SU-DHL-6 (cell line): ENCODE measurements around the gene MS4A6A.
"Not testable (repeated sequence)": the region's sequence is repeated elsewhere in the genome, so short reads cannot be mapped to it uniquely, and the experiment has no call there.

ENCODE experiments used
- H2AFZ ChIP-seq: fragments of 200-600 bp; sonication (generic); 2 replicates; pipeline ENCODE4 v1.6.1; 2014; ENCODE audit warnings: low read depth, mild to moderate bottlenecking, moderate library complexity, mixed read lengths, antibody characterized with exemption, low read length; ENCODE audit not compliant: severe bottlenecking
- H3F3A ChIP-seq: fragments of 200-600 bp; shearing (Covaris generic); 2 replicates; pipeline ENCODE4 v1.6.0; 2016; ENCODE audit warnings: antibody characterized with exemption, mild to moderate bottlenecking; ENCODE audit not compliant: insufficient read depth
- H3K27ac ChIP-seq: fragments of 200-600 bp; sonication (generic); 2 replicates; pipeline ENCODE4 v1.5.1; 2016; ENCODE audit warnings: low read depth, mild to moderate bottlenecking, low read length, moderate library complexity, mixed read lengths
- H3K27me3 ChIP-seq: fragments of 200-600 bp; sonication (generic), shearing (Covaris generic); 2 replicates; pipeline ENCODE4 v1.6.0; 2014; ENCODE audit warnings: mild to moderate bottlenecking, low read length
- H3K36me3 ChIP-seq: fragments of 200-600 bp; sonication (generic); 2 replicates; pipeline ENCODE4 v1.6.1; 2014; ENCODE audit warnings: mild to moderate bottlenecking, low read length, mixed read lengths
- H3K4me2 ChIP-seq: fragments of 300-600, 200-600 bp; shearing (Covaris generic), sonication (generic); 2 replicates; pipeline ENCODE4 v1.6.0; 2014; ENCODE audit warnings: low read length, low read depth, mild to moderate bottlenecking; ENCODE audit not compliant: poor library complexity, severe bottlenecking
- H3K4me3 ChIP-seq: fragments of 200-600 bp; sonication (generic); 2 replicates; pipeline ENCODE4 v1.5.1; 2014; ENCODE audit warnings: antibody characterized with exemption, low read length, mild to moderate bottlenecking, mixed read lengths; ENCODE audit not compliant: insufficient read depth, poor library complexity, severe bottlenecking
- H3K79me2 ChIP-seq: fragments of 200-600 bp; sonication (generic); 2 replicates; pipeline ENCODE4 v1.6.1; 2014; ENCODE audit warnings: mild to moderate bottlenecking, low read length, moderate library complexity; ENCODE audit not compliant: insufficient read depth
- H3K9ac ChIP-seq: fragments of 200-600 bp; sonication (generic); 2 replicates; pipeline ENCODE4 v1.7.0; 2014; ENCODE audit warnings: mild to moderate bottlenecking, low read length
- H3K9me2 ChIP-seq: fragments of 200-600 bp; sonication (generic); replicated peaks from 2 replicates; pipeline ENCODE4 v1.6.1; 2014; ENCODE audit warnings: low read length; ENCODE audit not compliant: insufficient read depth
- H3K9me3 ChIP-seq: fragments of 200-600 bp; sonication (generic); 2 replicates; pipeline ENCODE4 v1.6.1; 2014; ENCODE audit warnings: low read length, mixed read lengths; ENCODE audit not compliant: insufficient read depth
- H4K20me1 ChIP-seq: fragments of 200-600 bp; sonication (generic); 2 replicates; pipeline ENCODE4 v1.6.1; 2014; ENCODE audit warnings: low read depth, mild to moderate bottlenecking, antibody characterized with exemption, low read length, moderate library complexity, mixed read lengths
- EZH2phosphoT487 ChIP-seq: fragments of 200-600 bp; sonication (generic), shearing (Covaris generic); conservative IDR thresholded peaks from 2 replicates; pipeline ENCODE4 v1.6.1; 2018; ENCODE audit warnings: mild to moderate bottlenecking, antibody characterized with exemption, low read length, moderate library complexity, mixed read lengths
- TF ChIP-seq, protein P1 (sequence below): fragments of 200-600 bp; sonication (generic); IDR thresholded peaks from one replicate; pipeline ENCODE4 v1.5.1; 2017; ENCODE audit warnings: antibody characterized with exemption, mild to moderate bottlenecking, low read length, moderate library complexity; ENCODE audit not compliant: insufficient read depth, poor library complexity, severe bottlenecking

MS4A6A gene

DNA sequence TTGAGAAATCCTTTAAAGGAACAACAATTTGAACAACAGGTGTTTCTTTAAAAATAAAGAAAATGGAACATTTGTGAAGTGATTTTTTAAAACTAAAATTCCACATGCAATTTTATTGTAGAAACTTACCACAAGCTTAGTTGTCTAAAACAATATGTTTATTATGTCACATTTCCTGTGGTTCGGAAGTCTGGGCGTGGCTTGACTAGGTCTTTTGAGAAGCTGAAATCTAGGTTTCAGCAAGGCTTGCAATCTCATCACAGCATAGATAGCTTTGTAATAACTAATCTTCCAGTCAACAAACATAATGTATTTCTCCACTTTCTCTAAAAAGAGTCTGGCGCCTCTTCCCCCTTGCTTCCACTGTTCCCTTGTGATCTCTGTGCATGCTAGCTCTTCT, 27.0 kb downstream of the MS4A6A start:
- Histone ChIP-seq H2AFZ (no peak overlapping the region), H3K9me3 (no peaks in the 10 kb centered on the region), H3K36me3 (no peaks in the 10 kb centered on the region), H3K4me3 (no peak overlapping the region), H3K9me2 (no peaks in the 10 kb centered on the region), H3K27me3 (no peaks in the 10 kb centered on the region), H3K27ac (no peak overlapping the region), H3K79me2 (no peaks in the 10 kb centered on the region), H3F3A (no peaks in the 10 kb centered on the region), H4K20me1 (no peaks in the 10 kb centered on the region), H3K9ac (no peak overlapping the region), H3K4me2 (no peak overlapping the region)
- no peak for TF ChIP-seq EZH2phosphoT487
- TF ChIP-seq, protein P1, sequence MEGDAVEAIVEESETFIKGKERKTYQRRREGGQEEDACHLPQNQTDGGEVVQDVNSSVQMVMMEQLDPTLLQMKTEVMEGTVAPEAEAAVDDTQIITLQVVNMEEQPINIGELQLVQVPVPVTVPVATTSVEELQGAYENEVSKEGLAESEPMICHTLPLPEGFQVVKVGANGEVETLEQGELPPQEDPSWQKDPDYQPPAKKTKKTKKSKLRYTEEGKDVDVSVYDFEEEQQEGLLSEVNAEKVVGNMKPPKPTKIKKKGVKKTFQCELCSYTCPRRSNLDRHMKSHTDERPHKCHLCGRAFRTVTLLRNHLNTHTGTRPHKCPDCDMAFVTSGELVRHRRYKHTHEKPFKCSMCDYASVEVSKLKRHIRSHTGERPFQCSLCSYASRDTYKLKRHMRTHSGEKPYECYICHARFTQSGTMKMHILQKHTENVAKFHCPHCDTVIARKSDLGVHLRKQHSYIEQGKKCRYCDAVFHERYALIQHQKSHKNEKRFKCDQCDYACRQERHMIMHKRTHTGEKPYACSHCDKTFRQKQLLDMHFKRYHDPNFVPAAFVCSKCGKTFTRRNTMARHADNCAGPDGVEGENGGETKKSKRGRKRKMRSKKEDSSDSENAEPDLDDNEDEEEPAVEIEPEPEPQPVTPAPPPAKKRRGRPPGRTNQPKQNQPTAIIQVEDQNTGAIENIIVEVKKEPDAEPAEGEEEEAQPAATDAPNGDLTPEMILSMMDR, result no peak

DNA sequence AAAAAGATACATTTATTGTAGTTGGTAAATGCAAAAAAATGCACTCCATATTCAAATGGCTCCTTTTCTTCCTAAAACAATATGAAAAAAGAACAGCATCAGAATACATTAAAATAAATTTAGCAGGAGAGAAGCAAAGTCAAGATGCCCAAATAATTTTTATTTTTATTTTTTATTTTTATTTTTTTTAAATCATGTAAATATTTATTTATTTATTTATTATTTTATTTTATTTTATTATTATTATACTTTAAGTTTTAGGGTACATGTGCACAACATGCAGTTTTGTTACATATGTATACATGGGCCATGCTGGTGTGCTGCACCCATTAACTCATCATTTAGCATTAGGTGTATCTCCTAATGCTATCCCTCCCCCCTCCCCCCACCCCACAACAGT, 30.2 kb downstream of the MS4A6A start:
- not testable (repeated sequence) for H3F3A ChIP-seq, H3K4me2 ChIP-seq, H4K20me1 ChIP-seq, H3K9ac ChIP-seq, H3K4me3 ChIP-seq, H3K9me3 ChIP-seq, H3K79me2 ChIP-seq, H3K27me3 ChIP-seq, H3K27ac ChIP-seq, H3K36me3 ChIP-seq, H2AFZ ChIP-seq, H3K9me2 ChIP-seq

DNA sequence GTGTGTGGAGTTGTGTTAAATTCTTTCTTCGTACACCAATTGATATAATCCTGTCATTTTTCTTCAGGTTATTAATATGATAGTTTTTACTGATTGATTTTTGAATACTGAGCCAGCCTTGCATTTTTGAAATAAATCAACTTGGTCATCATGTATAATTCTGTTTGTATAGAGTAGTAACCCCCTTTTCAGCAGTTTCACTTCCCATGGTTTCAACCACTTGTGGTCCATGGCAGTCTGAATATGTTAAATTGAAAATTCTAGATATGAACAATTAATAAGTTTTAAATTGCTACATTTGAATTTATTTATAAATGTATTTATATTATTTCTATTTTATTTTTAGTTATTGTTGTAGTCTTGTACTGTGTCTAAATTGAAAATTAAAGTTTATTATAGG, 32.6 kb downstream of the MS4A6A start:
- H3F3A ChIP-seq, result no peaks in the 10 kb centered on the region
- H3K27me3 ChIP-seq, result no peaks in the 10 kb centered on the region
- H3K4me2 ChIP-seq, result no peak overlapping the region
- no peaks in the 10 kb centered on the region for H3K79me2 ChIP-seq
- H3K27ac ChIP-seq, result no peak overlapping the region
- H2AFZ ChIP-seq, result no peak overlapping the region
- no peaks in the 10 kb centered on the region for H3K36me3 ChIP-seq
- TF ChIP-seq, protein P1, result no peak
- no peak for TF ChIP-seq EZH2phosphoT487
- H3K9me2 ChIP-seq, result no peaks in the 10 kb centered on the region
- H4K20me1 ChIP-seq, result no peaks in the 10 kb centered on the region
- no peak overlapping the region for H3K9ac ChIP-seq
- H3K9me3 ChIP-seq, result no peaks in the 10 kb centered on the region
- H3K4me3 ChIP-seq, result no peak overlapping the region

DNA sequence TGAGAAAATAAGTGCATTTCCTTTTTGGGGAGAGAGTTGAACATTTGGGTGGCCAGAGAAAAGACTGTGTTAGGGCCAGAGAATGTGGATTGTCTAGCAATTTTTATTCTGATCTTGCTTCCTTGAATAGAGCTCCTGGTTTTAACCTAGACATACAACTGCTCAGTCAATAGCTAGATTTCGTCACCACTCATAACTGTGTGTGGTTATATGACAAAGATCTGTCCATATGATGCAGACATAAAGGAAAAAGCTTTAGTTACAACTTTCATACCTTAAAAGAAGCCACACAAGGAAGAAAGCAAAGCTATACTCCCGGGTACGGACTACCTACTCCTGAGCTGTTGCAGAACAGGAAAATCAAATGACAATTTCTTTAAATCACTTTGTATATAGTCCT, 37.2 kb downstream of the MS4A6A start:
- no peaks in the 10 kb centered on the region for H3K9me3 ChIP-seq
- no peaks in the 10 kb centered on the region for H3K9me2 ChIP-seq
- no peaks in the 10 kb centered on the region for H4K20me1 ChIP-seq
- H3K27ac ChIP-seq, result no peak overlapping the region
- no peaks in the 10 kb centered on the region for H3K36me3 ChIP-seq
- H3F3A ChIP-seq, result no peaks in the 10 kb centered on the region
- H3K4me3 ChIP-seq, result no peak overlapping the region
- H3K27me3 ChIP-seq, result no peaks in the 10 kb centered on the region
- no peak overlapping the region for H3K4me2 ChIP-seq
- H3K79me2 ChIP-seq, result no peaks in the 10 kb centered on the region
- no peak for TF ChIP-seq EZH2phosphoT487
- TF ChIP-seq, protein P1, result no peak
- H2AFZ ChIP-seq, result no peak overlapping the region
- H3K9ac ChIP-seq, result no peak overlapping the region
